Cortex of kidney (tissue), 1 donor: ENCODE results near the gene RASGRF1.
"Not testable (repeated sequence)": the region's sequence is repeated elsewhere in the genome, so short reads cannot be mapped to it uniquely, and the experiment has no call there.

Experiments used
- DNase-seq: peaks from one replicate; lab custom pipeline; 2025; lab: John Stamatoyannopoulos, UW

The RASGRF1 gene

DNA sequence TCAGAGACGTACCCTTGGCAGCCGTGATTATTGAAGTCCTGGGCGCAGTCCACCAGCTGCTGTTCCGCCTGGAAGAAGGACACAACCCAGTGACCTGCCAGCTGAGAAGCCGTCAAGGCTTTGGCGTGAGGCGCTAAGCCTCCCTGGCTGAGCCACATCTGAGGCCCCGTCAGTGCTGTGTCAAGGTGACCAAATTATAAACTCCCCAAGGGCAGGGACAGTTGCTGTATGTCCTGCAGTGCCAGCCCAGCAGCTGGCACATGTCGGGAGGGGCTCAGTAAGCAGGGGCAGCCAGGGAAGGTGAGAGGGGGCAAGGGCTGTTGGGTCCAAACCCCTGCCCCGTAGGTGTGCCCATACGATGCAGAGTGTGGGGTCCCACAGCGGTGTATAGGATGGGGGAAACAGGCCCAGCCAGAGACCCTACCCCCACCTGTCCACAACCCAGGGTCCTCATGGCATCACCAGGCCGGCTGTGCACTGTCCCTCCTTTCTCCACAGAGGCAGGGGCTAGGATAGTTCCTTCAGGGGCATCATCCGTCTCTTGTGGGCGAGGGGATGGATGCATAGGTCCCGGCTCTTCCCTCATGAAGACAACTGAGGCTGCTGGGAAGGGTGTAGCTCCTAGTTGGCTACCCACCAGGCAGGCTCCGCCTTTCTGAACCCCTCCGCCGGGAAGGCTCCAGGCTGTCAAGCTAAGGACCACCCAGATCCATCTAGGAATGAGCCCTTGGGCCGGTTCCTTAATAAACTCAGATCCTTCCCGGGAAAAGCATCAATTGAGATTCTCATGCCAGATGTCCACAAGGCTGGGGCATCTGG is 158.9 kb downstream of the RASGRF1 start:
- no peak for DNase-seq

DNA sequence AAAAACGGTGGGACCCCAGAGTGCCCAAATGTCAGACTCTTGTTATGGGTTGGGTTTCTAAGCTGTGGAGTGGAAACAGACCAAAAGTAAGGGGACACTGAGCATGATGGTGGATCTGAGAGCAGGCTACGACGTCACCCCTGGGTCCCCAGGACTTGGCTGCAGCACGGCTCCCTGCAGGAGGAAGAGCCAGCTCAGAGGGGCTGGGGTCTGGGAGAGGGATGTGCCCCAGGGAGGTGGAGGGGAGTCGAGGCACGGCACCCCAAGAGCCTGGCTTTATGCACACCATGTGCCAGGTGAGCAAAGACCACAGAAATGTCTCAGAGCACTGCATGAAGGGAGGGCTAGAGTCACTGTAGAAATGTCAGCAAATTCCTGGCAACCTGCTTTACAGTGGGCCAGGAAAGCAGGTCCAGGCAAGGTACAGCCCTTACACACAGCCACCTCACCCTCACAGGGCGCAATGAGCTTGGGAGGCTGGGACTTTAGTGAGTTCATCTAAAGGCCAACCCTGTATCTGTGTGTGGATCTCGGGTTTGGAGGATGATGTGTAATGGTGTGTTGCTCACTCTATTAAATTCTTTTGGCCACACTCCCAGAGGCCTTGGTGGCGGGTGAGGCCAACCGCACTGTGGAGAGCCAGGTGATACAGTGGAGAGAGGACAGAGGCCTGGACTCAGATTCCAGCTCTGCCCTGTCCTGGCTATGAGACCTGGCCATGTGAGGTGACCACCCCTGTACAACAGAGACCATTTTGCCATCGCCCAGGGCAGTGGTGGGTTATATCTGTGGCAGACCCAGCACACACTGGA is 159.8 kb downstream of the RASGRF1 start:
- no peak for DNase-seq

DNA sequence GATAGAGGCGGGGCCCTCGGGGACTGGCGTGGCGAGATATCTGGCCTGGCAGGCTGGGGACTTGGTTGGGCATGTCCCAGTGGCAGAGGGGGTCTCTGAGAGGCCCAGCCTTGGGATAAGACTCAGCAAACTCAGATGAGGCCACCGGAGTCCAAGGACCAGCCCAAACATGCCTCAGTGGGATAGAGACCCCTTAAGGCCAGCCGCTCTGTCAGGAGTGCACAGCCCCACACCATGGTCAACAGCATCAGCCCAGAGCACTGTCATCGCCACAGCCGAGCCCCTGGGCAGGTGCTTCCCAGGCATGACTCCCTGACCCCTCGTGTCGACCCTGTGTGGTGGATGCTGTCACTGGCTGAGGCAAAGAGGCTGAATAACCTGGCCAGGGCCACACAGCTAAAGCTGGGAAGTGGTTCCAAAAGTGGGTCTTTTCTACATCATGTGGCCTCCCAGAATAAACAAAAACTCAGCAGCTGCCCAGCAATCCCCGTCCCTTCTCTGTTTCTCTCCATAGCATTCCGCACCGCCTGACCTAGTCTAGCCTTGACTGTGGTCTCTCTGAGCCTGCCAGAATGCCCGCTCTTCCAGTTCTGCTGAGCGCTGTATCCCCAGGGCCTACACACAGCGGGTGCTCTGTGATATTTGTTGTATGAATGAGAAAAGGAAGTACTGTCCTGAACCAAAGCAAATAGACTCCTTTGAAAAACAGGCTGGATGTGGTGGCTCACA is 160.9 kb downstream of the RASGRF1 start:
- no peak for DNase-seq

DNA sequence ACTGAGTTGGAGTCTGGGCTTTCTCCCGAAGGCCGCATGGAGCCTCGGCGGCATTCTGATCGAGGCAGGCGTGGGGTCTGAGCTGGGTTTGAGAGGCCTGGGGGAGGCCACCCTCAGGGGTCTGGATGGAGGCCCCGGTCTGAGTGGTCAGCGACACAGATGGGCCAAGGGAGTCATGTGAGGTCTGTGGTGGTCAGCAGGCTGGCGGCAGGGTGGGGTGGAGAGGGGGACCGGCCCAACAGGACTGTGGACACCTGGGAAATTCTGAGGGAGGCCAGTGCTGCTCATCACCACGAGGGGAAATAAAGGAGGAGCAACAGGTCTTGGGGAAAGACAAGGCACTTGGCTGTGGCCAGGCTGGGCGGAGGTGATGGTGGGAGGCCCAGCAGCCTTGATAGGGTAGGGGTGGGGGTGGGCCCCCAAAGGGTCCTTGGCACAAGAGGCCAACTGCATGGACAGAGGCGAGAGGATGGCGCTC is 161.9 kb downstream of the RASGRF1 start:
- no peak for DNase-seq

GRCh38 chr15:78928176-78928575 is 162.4 kb downstream of the RASGRF1 start:
- DNase-seq = not testable (repeated sequence)

GRCh38 chr15:78927077-78927790 is 163.3 kb downstream of the RASGRF1 start:
- no peak for DNase-seq

GRCh38 chr15:78925956-78926743 is 164.4 kb downstream of the RASGRF1 start:
- DNase-seq = no peak

DNA sequence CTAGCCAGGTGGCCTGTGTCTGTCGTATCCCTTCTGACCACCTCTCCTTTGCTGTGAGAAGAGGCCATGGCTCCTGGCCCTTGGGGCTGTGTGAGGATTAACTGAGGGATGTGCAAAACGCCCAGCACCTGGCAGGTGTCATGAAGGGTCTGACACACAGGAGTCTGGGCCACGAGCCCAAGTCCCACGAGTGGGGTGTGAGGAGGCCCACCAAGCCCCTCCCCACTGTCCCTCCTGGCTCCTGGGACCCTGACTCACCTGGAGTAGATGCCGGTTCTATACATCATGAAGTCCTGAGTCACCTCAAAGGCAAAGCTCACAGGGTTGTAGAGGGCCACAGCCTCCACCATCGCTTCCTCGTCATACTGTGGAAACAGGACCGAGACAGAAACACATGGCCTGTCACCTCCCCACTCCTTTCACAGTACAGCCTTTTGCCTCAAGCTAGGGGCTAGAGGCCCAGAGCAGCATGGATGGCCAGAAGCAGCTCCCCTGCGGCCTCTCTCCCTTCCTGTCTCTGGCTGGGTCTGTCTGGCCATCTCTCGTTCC is 165.4 kb downstream of the RASGRF1 start:
- DNase-seq = no peak

- DNase-seq = no peak
Measured at GRCh38 chr15:78923480-78924360, 166.9 kb downstream of the RASGRF1 start.

- DNase-seq = no peak
Measured at GRCh38 chr15:78923015-78923414, 167.6 kb downstream of the RASGRF1 start.

DNA sequence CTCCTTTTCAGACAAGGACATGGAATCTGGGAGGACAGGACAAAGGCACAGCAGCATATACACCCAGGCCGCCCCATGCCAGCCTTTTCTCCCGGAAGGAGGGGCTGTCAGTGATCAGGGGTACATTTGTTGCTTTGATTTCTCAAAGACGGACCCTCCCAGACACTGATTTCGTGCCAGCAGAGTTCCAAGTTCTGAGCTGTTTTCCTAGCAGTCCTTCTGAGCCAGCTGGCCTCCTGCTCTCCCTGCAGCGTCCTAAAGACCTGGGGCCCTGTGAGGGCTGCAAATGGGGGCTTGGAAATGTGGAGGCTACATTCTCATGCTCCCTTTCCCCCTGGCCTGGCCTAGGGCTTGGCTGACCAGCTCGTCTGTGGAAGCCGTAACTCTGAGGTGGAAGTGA is 168.1 kb downstream of the RASGRF1 start:
- no peak for DNase-seq

- DNase-seq = no peak
Measured at GRCh38 chr15:78921940-78922339, 168.6 kb downstream of the RASGRF1 start.

DNA sequence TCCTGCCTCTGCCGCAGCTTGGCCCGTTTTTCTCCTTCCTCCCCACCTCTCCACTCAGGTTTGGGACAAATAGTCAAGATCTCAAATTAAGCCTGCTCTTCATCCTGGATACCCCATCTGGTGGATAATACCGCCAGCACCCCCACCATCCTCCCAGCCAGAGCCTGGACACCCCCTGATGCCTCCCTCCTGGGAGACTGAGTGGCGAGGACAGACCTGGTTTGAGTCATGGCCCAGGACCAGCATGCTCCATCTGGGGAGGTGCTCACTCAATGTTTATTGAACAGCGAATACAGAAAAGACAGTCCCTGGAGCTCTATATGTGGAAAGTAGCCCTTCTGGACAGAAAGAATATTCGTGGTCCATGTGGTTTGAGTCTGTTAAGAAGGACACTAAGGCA is 169.1 kb downstream of the RASGRF1 start:
- no peak for DNase-seq

DNA sequence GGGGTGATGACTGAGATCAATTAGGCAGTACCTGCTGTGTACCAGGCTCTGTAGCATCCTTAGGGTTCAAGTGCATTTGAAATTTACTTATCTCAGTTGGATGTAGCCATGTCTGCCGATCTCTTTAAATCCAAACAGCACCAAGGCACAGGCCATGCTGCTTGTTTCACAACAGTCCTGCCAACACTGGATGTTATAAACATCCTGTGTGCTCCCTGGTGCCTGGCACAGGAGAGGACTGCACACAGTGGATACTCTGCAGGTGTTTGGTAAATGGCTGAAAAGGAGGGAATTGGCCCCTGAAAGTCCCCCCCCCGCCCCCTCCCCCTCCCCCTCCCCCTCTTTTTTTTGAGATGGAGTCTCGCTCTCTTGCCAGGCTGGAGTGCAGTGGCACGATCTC is 172.7 kb downstream of the RASGRF1 start:
- no peak for DNase-seq

GRCh38 chr15:78916088-78916487 is 174.5 kb downstream of the RASGRF1 start:
- no peak for DNase-seq

DNA sequence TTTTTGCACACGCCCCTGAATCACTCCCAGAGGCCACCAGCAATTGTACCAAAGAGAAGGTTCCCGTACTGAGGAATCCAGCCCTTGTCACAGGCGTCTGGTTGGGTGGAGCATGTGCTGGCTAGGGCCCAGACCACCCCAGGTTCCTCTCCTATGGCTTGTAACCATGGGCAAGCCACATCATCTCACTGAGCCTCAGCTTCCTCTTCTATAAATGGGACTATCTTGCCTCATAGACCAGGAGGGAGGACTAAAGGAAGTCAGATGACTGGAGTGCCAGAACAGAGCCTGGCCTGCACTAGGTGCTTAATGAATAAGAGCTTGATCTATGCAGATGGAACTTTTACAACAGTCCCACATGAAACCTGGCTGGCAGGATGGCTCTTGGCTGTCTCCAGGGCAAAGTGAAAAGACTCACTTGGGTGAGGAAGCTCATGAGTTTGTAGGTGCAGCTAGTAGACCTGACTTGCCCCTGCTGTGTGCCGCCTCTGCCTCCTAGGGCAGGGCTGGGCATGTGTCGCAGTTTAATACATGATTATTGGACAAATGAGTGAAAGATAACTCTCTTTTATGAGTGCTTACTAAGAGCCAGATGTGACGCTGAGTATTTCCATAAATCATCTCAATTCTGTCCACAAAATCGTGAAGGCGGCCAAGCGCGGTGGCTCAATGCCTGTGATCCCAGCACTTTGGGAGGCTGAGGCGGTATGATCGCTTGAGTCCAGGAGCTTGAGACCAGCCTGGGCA is 175.1 kb downstream of the RASGRF1 start:
- DNase-seq = no peak

DNA sequence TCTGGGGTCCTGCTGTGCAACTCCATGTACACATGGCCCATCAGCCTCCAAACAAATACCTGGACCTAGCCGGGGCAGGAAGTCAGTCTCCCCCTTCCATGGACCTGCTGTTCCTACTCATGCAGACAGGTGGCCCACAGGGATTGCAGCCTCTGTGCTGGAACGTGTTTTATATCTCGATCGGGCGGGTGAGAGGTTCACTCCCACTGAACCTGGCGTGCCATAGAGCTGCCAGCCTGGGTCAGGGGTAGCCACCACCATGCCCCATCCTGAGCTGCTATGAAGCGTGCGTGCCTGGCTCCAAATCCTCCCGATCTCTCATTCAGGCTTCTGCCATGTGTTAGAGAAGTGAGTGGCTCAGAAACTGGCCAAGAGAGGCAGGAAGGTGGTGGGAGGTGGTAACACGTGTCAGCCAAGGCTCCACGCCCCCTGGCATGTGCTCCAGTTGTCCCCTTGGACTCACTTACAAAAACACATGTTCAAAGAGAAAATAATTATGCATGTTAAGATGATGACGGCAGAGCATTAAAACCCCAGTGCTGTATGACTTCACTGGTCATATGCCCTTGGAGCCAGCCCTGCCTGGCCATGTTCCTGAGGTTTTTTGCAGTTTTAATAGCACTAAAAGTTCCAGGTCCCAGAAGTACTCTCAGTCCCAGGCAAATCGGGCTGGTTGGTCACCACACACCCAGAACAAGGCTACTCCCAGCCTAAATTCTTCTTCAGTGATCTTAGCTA is 176.4 kb downstream of the RASGRF1 start:
- DNase-seq = no peak

- no peak for DNase-seq
Measured at GRCh38 chr15:78913012-78913411, 177.6 kb downstream of the RASGRF1 start.
